ACC112 (cell line): ENCODE results near the gene CIDEC.
A peak's percentile ranks its signal among the peaks of the same experiment; 100 is the strongest.
"Not testable (repeated sequence)": the region's sequence is repeated elsewhere in the genome, so short reads cannot be mapped to it uniquely, and the experiment has no call there.

Experiments
- H2AFZ ChIP-seq: fragments of 200-600 bp; sonication (generic); one replicate; pipeline ENCODE4 v1.6.0; 2017; ENCODE audit warnings: antibody characterized with exemption, low read length; ENCODE audit not compliant: unreplicated experiment
- H3K27ac ChIP-seq: fragments of 200-600 bp; sonication (generic); 2 replicates; pipeline ENCODE4 v1.5.1; 2014; ENCODE audit warnings: low read depth, mild to moderate bottlenecking, antibody characterized with exemption, low read length, moderate library complexity
- H3K27me3 ChIP-seq: fragments of 200-600 bp; sonication (generic); 2 replicates; pipeline ENCODE4 v1.6.1; 2014; ENCODE audit warnings: mild to moderate bottlenecking, antibody characterized with exemption, low read length, moderate library complexity, mixed read lengths; ENCODE audit not compliant: insufficient read depth
- H3K36me3 ChIP-seq: fragments of 200-600 bp; sonication (generic); 2 replicates; pipeline ENCODE4 v1.6.1; 2016; ENCODE audit warnings: mild to moderate bottlenecking, antibody characterized with exemption, low read length, moderate library complexity, mixed read lengths; ENCODE audit not compliant: insufficient read depth
- H3K4me1 ChIP-seq: fragments of 200-600 bp; sonication (generic); one replicate; pipeline ENCODE4 v1.6.1; 2016; ENCODE audit warnings: low read length, mixed read lengths; ENCODE audit not compliant: insufficient read depth, unreplicated experiment, control insufficient read depth
- H3K4me3 ChIP-seq: fragments of 200-600 bp; sonication (generic); 2 replicates; pipeline ENCODE4 v1.5.1; 2014; ENCODE audit warnings: mild to moderate bottlenecking, low read depth, low read length
- H3K79me2 ChIP-seq: fragments of 200-600 bp; sonication (generic); one replicate; pipeline ENCODE4 v1.6.0; 2016; ENCODE audit warnings: low read length; ENCODE audit not compliant: control insufficient read depth, unreplicated experiment, insufficient read depth

CIDEC gene

DNA sequence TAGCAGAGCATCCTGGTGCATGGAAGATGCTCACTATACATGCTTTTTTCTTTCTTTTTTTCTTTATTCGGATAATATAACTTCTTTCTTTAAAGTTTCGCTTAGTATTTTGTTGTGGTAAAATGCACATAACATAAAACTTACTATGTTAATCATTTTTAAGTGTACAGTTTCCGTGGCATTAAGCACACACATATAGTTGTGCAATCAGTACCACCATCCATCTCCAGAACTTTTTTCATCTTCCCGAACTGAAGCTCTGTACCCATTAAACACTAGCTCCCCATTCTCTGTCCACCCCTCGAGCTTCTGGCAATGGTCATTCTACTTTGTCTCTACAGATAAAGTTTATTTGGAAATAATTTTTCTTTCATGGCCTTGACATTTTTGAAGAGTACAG is 9.4 kb upstream of the CIDEC start:
- peaks cover 26% of the 10 kb centered on the region for H3K79me2 ChIP-seq
- H2AFZ ChIP-seq, result no peak overlapping the region
- peaks cover 27% of the 10 kb centered on the region for H3K4me1 ChIP-seq
- no peaks in the 10 kb centered on the region for H3K27me3 ChIP-seq
- H3K36me3 ChIP-seq, result peaks cover 20% of the 10 kb centered on the region
- H3K27ac ChIP-seq, result no peak overlapping the region
- no peak overlapping the region for H3K4me3 ChIP-seq

DNA sequence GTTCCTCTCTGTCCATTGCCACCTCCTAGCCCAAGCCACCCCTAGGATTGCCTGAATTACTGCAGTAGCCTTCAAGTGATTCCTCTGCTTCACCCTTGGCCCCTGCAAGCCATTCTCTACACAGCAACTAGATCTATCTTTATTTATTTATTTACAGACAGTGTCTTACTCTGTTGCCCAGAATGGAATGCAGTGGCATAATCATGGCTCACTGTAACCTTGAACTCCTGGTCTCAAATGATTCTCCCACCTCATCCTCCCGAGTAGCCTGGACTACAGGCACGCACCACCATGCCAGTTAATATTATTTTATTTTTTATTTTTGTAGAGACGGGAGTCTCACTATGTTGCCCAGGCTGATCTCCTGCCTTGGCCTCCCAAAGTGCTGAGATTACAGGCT is 8.5 kb upstream of the CIDEC start:
- Histone ChIP-seq H3K79me2 (peaks cover 26% of the 10 kb centered on the region), H3K4me1 (peaks cover 28% of the 10 kb centered on the region), H3K27ac (no peak overlapping the region), H3K27me3 (no peaks in the 10 kb centered on the region), H3K4me3 (no peak overlapping the region), H2AFZ (no peak overlapping the region), H3K36me3 (peaks cover 16% of the 10 kb centered on the region)

DNA sequence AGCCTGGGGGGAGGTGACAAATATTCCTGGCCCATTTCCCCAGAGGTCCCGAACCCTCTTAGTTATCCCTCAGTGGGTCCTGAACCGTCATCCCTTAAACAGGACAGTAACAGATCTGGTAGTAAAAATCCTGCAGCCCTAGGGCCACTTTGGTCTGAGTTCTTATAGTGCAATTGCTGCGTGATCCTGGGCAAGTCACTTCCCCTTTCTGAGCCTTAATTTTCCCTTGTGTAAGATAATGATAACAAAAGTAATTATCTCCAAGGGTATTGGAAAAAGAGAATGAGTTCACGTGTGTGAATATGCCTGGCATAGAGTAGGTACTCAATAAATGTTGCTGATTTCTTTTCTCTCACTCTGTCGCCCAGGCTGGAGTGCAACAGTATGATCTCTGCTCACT is 7.4 kb upstream of the CIDEC start:
- Histone ChIP-seq H3K4me3 (no peak overlapping the region), H2AFZ (no peak overlapping the region), H3K79me2 (peaks cover 17% of the 10 kb centered on the region), H3K27me3 (no peaks in the 10 kb centered on the region), H3K27ac (no peak overlapping the region), H3K4me1 (peaks cover 18% of the 10 kb centered on the region), H3K36me3 (peaks cover 5% of the 10 kb centered on the region)

DNA sequence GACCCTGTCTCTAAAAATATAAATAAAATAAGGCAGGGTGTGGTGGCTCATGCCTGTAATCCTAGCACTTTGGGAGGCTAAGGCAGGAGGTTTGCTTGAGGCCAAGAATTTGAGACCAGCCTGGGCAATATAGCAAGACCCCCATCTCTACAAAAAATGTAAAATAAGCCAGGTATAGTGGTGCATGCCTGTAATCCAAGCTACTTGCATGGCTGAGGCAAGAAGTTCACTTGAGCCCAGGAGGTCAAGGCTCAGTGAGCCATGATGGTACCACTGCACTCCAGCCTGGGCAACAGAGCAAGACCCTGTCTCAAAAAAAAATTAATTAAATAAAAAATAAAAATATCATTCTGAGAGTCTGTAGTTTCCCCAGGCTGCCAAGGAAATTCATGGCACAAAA is 6.3 kb upstream of the CIDEC start:
- Histone ChIP-seq H2AFZ (no peak overlapping the region), H3K4me3 (no peak overlapping the region), H3K79me2 (peaks cover 9% of the 10 kb centered on the region), H3K36me3 (no peaks in the 10 kb centered on the region), H3K27ac (no peak overlapping the region), H3K4me1 (peaks cover 17% of the 10 kb centered on the region), H3K27me3 (no peaks in the 10 kb centered on the region)

DNA sequence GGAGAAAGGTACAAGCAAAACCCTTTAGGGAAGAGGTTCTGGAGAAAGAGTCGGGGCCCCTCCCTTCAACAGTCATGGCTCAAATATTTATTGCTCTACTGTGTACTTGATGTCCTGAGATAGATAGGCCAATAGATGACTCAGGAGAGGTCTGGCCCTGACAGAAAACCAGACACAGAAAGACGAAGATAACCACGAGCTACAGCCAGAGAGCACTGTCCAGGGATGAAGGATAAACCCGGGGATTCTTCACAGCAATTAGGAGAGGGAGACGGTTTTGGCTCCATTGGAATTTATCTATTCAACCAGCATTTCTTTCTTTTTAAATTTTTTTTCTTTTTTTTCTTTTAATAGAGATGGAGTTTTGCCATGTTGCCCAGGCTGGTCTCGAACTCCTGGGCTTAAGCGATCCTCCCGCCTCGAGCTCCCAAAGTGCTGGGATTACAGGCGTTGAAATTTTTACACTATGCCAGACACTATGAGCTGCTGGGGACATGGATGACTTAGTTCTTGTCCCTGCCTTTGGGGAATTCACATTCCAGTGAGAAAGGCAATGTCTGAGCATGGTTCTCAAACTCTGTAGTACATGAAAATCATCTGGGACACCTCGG is 4.6 kb upstream of the CIDEC start:
- no peaks in the 10 kb centered on the region for H3K79me2 ChIP-seq
- no peak overlapping the region for H3K4me3 ChIP-seq
- peak overlapping the region; percentile 83 for H3K27ac ChIP-seq
- H3K4me1 ChIP-seq, result peaks cover 13% of the 10 kb centered on the region
- no peaks in the 10 kb centered on the region for H3K36me3 ChIP-seq
- no peak overlapping the region for H2AFZ ChIP-seq
- H3K27me3 ChIP-seq, result no peaks in the 10 kb centered on the region

DNA sequence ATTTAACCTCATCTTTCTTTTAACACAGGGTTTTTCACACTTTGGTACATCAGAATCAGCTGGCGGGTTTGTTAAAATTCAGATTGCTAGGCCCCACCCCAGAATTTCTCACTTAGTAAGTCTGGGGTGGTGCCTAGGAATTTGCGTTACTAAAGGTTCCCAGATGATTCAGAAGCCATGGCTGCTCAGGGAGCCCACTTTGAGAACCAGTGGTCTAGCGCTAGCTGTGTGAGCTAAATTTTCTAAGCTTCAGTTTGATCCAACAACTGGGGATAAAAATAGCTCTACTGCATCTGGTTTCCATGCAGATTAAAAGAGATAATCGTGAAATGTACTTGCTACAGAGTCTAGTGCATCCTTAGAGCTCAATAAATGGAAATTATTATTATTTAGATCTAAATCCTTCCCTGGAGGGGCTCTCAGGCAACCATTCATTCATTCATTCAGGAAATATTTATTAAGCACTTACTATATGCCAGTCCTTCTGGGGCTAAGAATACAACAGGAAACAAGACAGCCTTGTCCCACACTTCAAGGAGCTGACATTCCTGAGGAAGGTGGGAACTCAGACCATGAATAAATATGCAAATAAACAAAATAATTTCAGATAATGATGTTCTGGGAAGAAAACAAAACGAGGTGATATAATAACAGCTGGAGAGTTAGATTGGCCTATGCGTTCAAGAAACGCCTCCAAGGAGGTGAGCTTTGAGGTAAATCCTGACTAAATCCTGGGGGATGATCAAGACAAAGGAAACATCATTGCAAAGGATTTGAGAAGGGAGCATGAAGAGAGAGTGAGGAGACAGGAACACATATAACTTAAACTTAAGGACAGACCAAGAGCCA is 3.9 kb upstream of the CIDEC start:
- H3K79me2 ChIP-seq, result no peaks in the 10 kb centered on the region
- no peak overlapping the region for H2AFZ ChIP-seq
- H3K4me1 ChIP-seq, result peaks cover 19% of the 10 kb centered on the region
- H3K36me3 ChIP-seq, result no peaks in the 10 kb centered on the region
- peak overlapping the region; percentile 23; the same call in 1 of the 2 replicates for H3K4me3 ChIP-seq
- no peaks in the 10 kb centered on the region for H3K27me3 ChIP-seq
- H3K27ac ChIP-seq, result peak overlapping the region; percentile 83

DNA sequence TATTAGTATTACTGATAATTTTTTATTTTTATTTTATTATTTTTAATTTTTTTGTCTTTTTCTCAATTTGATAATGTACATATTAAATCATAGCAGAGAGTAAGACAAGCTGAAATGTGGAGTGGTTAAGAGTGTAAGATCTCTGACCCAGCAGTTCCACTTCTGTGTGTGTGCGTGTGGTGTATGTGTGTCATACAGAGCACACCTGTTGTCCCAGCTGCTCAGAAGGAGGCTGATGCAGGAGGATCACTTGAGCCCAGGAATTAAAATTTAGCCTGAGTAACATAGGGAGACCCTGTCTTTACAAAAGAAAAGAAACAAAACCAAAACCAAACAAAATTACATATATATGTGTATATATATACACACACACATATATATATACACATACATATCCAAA is 1.4 kb upstream of the CIDEC start:
- H3K4me1 ChIP-seq, result peaks cover 27% of the 10 kb centered on the region
- no peak overlapping the region for H2AFZ ChIP-seq
- no peaks in the 10 kb centered on the region for H3K79me2 ChIP-seq
- H3K4me3 ChIP-seq, result no peak overlapping the region
- H3K27me3 ChIP-seq, result no peaks in the 10 kb centered on the region
- no peaks in the 10 kb centered on the region for H3K36me3 ChIP-seq
- no peak overlapping the region for H3K27ac ChIP-seq

DNA sequence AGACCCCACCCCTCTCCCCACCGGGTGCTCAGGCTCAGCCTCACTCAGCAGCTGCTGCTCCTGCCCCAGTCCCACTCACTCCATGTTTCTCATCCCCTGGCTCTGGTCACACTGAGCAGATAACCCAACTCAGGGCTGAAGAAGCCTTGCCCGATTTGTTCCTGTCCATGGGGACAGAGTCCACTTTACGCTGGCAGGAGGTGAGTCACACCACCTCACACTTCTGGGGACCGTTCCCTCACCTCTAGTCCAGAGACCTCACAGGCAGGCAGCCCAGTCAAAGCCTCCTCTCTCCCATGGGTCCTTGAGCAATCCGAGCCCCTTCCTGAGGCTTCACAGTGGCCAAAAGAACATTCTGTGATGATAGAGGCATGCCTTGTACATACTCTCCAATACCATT is 1.4 kb downstream of the CIDEC start:
- Histone ChIP-seq H3K79me2 (no peaks in the 10 kb centered on the region), H3K4me3 (no peak overlapping the region), H3K36me3 (no peaks in the 10 kb centered on the region), H3K4me1 (peaks cover 26% of the 10 kb centered on the region), H3K27ac (peak overlapping the region; percentile 47), H3K27me3 (no peaks in the 10 kb centered on the region), H2AFZ (no peak overlapping the region)

DNA sequence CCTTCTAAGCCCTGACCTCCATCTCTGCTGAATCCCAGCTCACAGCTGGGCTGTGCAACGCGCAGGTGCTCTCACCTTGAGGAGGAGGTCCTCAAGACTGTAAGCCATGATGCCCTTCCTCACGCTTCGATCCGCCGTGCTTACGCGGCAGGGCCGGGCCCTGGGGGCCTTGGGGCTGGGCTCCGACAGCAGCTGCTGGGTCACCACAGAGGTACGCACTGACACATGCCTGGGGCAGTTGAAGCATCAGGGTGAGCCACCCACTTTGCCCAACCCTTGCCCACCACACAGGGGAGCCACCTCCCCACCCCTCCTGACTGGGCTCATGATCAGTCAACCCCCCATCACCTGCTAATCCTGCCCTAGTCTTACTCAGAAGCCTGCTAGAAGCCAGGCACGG is 3.1 kb downstream of the CIDEC start:
- Histone ChIP-seq H3K4me1 (peaks cover 30% of the 10 kb centered on the region), H3K79me2 (no peaks in the 10 kb centered on the region), H3K4me3 (no peak overlapping the region), H2AFZ (no peak overlapping the region), H3K36me3 (no peaks in the 10 kb centered on the region), H3K27me3 (no peaks in the 10 kb centered on the region), H3K27ac (no peak overlapping the region)

DNA sequence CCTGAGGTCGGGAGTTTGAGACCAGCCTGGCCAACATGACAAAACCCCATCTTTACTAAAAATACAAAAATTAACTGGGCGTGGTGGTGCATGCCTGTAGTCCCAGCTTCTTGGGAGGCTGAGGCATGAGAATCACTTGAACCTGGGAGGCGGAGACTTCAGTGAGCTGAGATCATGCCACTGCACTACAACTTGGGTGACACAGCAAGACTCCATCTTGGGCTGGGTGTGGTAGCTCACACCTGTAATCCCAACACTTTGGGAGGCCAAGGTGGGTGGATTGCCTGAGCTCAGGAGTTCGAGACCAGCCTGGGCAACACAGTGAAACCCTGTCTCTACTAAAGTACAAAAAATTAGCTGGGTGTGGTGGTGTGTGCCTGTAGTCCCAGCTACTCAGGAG is 3.8 kb downstream of the CIDEC start:
- H3K27ac ChIP-seq, H2AFZ ChIP-seq, H3K27me3 ChIP-seq, H3K79me2 ChIP-seq, H3K4me3 ChIP-seq, H3K36me3 ChIP-seq: not testable (repeated sequence)
- H3K4me1 ChIP-seq, result peaks cover 37% of the 10 kb centered on the region

DNA sequence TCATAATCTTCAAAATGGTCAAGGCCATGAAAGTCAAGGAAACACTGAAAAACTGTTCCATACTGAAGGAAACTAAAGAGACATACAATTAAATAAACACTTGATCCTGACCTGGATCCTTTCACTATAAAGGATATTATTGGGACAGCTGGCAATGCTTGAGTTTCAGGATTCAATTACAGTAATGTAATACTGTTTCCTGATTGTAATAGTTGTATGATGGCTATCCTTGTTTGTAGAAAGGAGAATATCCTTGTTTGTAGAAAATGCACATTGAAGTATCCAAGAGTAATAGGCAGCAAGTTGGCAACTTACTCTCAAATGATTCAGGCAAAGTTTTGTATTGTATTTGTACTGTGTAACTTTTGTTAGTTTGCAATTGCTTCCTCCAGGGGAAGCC is 4.6 kb downstream of the CIDEC start:
- Histone ChIP-seq H3K36me3 (no peaks in the 10 kb centered on the region), H3K27me3 (no peaks in the 10 kb centered on the region), H3K4me1 (peaks cover 42% of the 10 kb centered on the region), H3K4me3 (no peak overlapping the region), H3K27ac (no peak overlapping the region), H3K79me2 (no peaks in the 10 kb centered on the region), H2AFZ (peak overlapping the region; percentile 74)
